PC-3 (cell line): ENCODE data around the gene STK36. TPM values are rescaled to one million over a fixed set of nuclear protein-coding genes. Genes with fewer than 3 reads are reported as not detected.

ENCODE experiments used
- ATAC-seq: fragments of 200-7000 bp; cut with Tn5 transposase; 2 replicates; pipeline ENCODE4 v1.9.1; 2020; ENCODE audit warnings: mild to moderate bottlenecking, moderate library complexity
- BruUV-seq: library from RNA; stranded (reverse); fragments of 400-500 nt; replicated peaks from 2 replicates; lab custom pipeline; 2021; lab: Mats Ljungman, UMichigan
- CTCF ChIA-PET: fragments of 300-600 bp; sonication (Branson Sonifier 250); formaldehyde crosslinking; loops from one replicate; lab custom pipeline; 2022; ENCODE audit warnings: antibody characterized with exemption; lab: Charles Lee
- POLR2A ChIA-PET: fragments of 300-600 bp; sonication (Branson Sonifier 250); formaldehyde crosslinking; loops from one replicate; lab custom pipeline; 2022; ENCODE audit warnings: antibody characterized with exemption; ENCODE audit not compliant: unreplicated experiment; lab: Charles Lee
- DNase-seq: peaks from one replicate; pipeline ENCODE4 v3.0.0-alpha.2; 2015
- H2AFZ ChIP-seq: fragments of 300-600 bp; sonication (generic); 2 replicates; pipeline ENCODE4 v1.6.0; 2016; ENCODE audit warnings: antibody characterized with exemption, low read length
- H3F3A ChIP-seq: fragments of 300-600 bp; sonication (generic); one replicate; pipeline ENCODE4 v1.6.0; 2017; ENCODE audit warnings: antibody characterized with exemption, low read length, control low read depth, mild to moderate bottlenecking; ENCODE audit not compliant: unreplicated experiment
- H3K27ac ChIP-seq: fragments of 300-600 bp; sonication (generic); 2 replicates; pipeline ENCODE4 v1.5.1; 2016; ENCODE audit warnings: mild to moderate bottlenecking, low read length
- H3K27me3 ChIP-seq: fragments of 300-600 bp; sonication (generic); 2 replicates; pipeline ENCODE4 v1.6.1; 2016; ENCODE audit warnings: low read length, mixed read lengths
- H3K36me3 ChIP-seq: fragments of 300-600 bp; sonication (generic); 2 replicates; pipeline ENCODE4 v1.6.1; 2016; ENCODE audit warnings: low read depth, mixed run types, low read length, mixed read lengths
- H3K4me1 ChIP-seq: fragments of 300-600 bp; sonication (generic); 2 replicates; pipeline ENCODE4 v1.5.1; 2016; ENCODE audit warnings: low read length; ENCODE audit not compliant: insufficient read depth
- H3K4me2 ChIP-seq: fragments of 300-600 bp; sonication (generic); 2 replicates; pipeline ENCODE4 v1.6.0; 2016; ENCODE audit warnings: low read length
- H3K4me3 ChIP-seq: fragments of 300-600 bp; sonication (generic); 2 replicates; pipeline ENCODE4 v1.5.1; 2016; ENCODE audit warnings: mild to moderate bottlenecking, low read length, mixed read lengths
- H3K79me2 ChIP-seq: fragments of 300-600 bp; sonication (generic); 2 replicates; pipeline ENCODE4 v1.6.1; 2017; ENCODE audit warnings: low read length, mixed read lengths
- H3K9ac ChIP-seq: fragments of 300-600 bp; sonication (generic); 2 replicates; pipeline ENCODE4 v1.6.0; 2016; ENCODE audit warnings: mild to moderate bottlenecking, low read length
- H3K9me2 ChIP-seq: fragments of 300-600 bp; sonication (generic); replicated peaks from 2 replicates; pipeline ENCODE4 v1.6.1; 2016; ENCODE audit warnings: mixed run types, low read length, mixed read lengths
- H3K9me3 ChIP-seq: fragments of 300-600 bp; sonication (generic); 2 replicates; pipeline ENCODE4 v1.6.1; 2016; ENCODE audit warnings: low read length, mixed read lengths
- H4K20me1 ChIP-seq: fragments of 300-600 bp; sonication (generic); 2 replicates; pipeline ENCODE4 v1.6.1; 2016; ENCODE audit warnings: low read length, mixed read lengths
- CTCF ChIP-seq: fragments of 300-600 bp; sonication (generic); conservative IDR thresholded peaks from 2 replicates; pipeline ENCODE4 v1.5.1; 2017; ENCODE audit warnings: antibody characterized with exemption, low read depth, mild to moderate bottlenecking, low read length
- EZH2 ChIP-seq: fragments of 300-600 bp; sonication (generic); IDR thresholded peaks from one replicate; pipeline ENCODE4 v1.6.1; 2017; ENCODE audit warnings: antibody characterized with exemption, mild to moderate bottlenecking, low read length; ENCODE audit not compliant: unreplicated experiment
- EZH2phosphoT487 ChIP-seq: fragments of 300-600 bp; sonication (generic); IDR thresholded peaks from 2 replicates; pipeline ENCODE4 v1.6.1; 2018; ENCODE audit warnings: mild to moderate bottlenecking, antibody characterized with exemption, low read length, borderline replicate concordance
- intact Hi-C: fragments of 100-400 bp; cut with micrococcal nuclease; formaldehyde crosslinking; loops from 2 replicates; pipeline ENCODE4 v1.9.0; 2023
- total RNA-seq: library from RNA; depleted of rRNA; stranded (reverse); fragments of >200 nt; gene quantifications from 2 replicates; pipeline ENCODE4 v1.2.3, GENCODE V29; 2014

The STK36 gene
- total RNA-seq, 1 experiment from 2014 or later, result 32.9 TPM

- H3K4me1 ChIP-seq, result peaks cover 17% of the 10 kb centered on the region
- peak overlapping the region; percentile 40 for H2AFZ ChIP-seq
- DNase-seq (no peak), ATAC-seq (no peak)
- H3K27ac ChIP-seq, result no peak overlapping the region
- no peak overlapping the region for H3K9ac ChIP-seq
- no peaks in the 10 kb centered on the region for H3F3A ChIP-seq
- H3K27me3 ChIP-seq, result no peaks in the 10 kb centered on the region
- TF ChIP-seq CTCF (no peak), EZH2 (no peak), EZH2phosphoT487 (no peak)
- intact Hi-C loops, result loop anchor here (2.0 to 5.0 kb wide), 3 partner anchors 20 to 72 kb away; partner anchors contain the start of genes BCS1L, CYP27A1 and ZNF142
- BruUV-seq, result no TSS peak
- POLR2A ChIA-PET, result interaction anchor here (0.6 kb wide), 2 partner anchors 17 to 39 kb away, joined by 4 to 9 read pairs; no protein-coding TSS in a partner anchor
- peaks cover 44% of the 10 kb centered on the region for H3K79me2 ChIP-seq
- H3K4me2 ChIP-seq, result peak overlapping the region; percentile 93
- H4K20me1 ChIP-seq, result peaks cover 5% of the 10 kb centered on the region; the same call in 1 of the 2 replicates
- CTCF ChIA-PET, result interaction anchor here (0.6 to 1.6 kb wide), 4 partner anchors 17 to 788 kb away, joined by 3 to 5 read pairs (median 4); partner anchors contain the start of genes BCS1L, GMPPA and ZNF142
- H3K9me3 ChIP-seq, result no peaks in the 10 kb centered on the region
- H3K9me2 ChIP-seq, result no peaks in the 10 kb centered on the region
- no peaks in the 10 kb centered on the region for H3K36me3 ChIP-seq
- H3K4me3 ChIP-seq, result no peak overlapping the region; the same call in 1 of the 2 replicates
Measured at GRCh38 chr2:218710334-218710686, 38.4 kb downstream of the STK36 start.

GRCh38 chr2:218710687-218711549 is 39.0 kb downstream of the STK36 start, which contains the start of gene TTLL4:
TTLL4 (plus strand) TSS chr2:218710835; CDS start chr2:218737677, 26,842 bp downstream.
- no TSS peak for BruUV-seq
- Histone ChIP-seq H3K9me2 (no peaks in the 10 kb centered on the region), H2AFZ (peak within 1 kb of the TSS; percentile 86), H3K79me2 (peaks cover 50% of the 10 kb centered on the region), H3K27ac (peak within 1 kb of the TSS; percentile 59), H3K36me3 (0 out of 2 replicates have a peak, but pooled peaks cover under 1% of the 10 kb centered on the region), H3K4me3 (peak within 1 kb of the TSS; percentile 84), H3K4me2 (peak within 1 kb of the TSS; percentile 93), H3K27me3 (no peaks in the 10 kb centered on the region), H3K9ac (peak within 1 kb of the TSS; percentile 90), H3K4me1 (peaks cover 21% of the 10 kb centered on the region), H4K20me1 (peaks cover 5% of the 10 kb centered on the region; the same call in 1 of the 2 replicates), H3K9me3 (no peaks in the 10 kb centered on the region), H3F3A (no peaks in the 10 kb centered on the region)
- TF ChIP-seq EZH2phosphoT487 (no peak), EZH2 (no peak), CTCF (peak; percentile 85)
- DNase-seq (peak; percentile 96), ATAC-seq (peak; percentile 91)
- POLR2A ChIA-PET, result interaction anchor here (0.6 kb wide), 2 partner anchors 17 to 40 kb away, joined by 4 to 9 read pairs; no protein-coding TSS in a partner anchor
- CTCF ChIA-PET, result interaction anchor here (0.6 to 1.6 kb wide), 4 partner anchors 17 to 788 kb away, joined by 3 to 5 read pairs (median 4); partner anchors contain the start of genes BCS1L, GMPPA and ZNF142
- intact Hi-C loops, result loop anchor here (1.0 to 5.0 kb wide), 4 partner anchors 20 to 136 kb away; partner anchors contain the start of genes BCS1L, CYP27A1 and ZNF142
